ENCODE data around the gene SBNO2. TPM values are rescaled to one million over a fixed set of nuclear protein-coding genes. Genes with fewer than 3 reads are reported as not detected.

SBNO2 gene
- total RNA-seq, 2 donors from 2014 or later, result 58.6 to 71.9 TPM

- ATAC-seq (no peak), DNase-seq (no peak)
- intact Hi-C loops (cut with DNase I, micrococcal nuclease), result no loop called here
Observed at GRCh38 chr19:1105008-1105872, 68.8 kb downstream of the SBNO2 start.

GRCh38 chr19:1104311-1105007 lies 69.6 kb downstream of the SBNO2 start:
- DNase-seq (peak; percentile 80 to 86), ATAC-seq (peak; percentile 58)
- intact Hi-C loops (cut with DNase I, micrococcal nuclease), result no loop called here

GRCh38 chr19:1103708-1104310 lies 70.3 kb downstream of the SBNO2 start, which contains the start of gene GPX4:
Gene GPX4 (plus strand): TSS chr19:1103994. CDS start chr19:1104044, 50 bp downstream.
- intact Hi-C loops (cut with DNase I, micrococcal nuclease), result no loop called here
- ATAC-seq (peak; percentile 87), DNase-seq (peak; percentile 99)

GRCh38 chr19:1103132-1103707 lies 70.8 kb downstream of the SBNO2 start:
- DNase-seq (no peak), ATAC-seq (no peak)
- intact Hi-C loops (cut with DNase I, micrococcal nuclease), result no loop called here

GRCh38 chr19:1102407-1103131 lies 71.5 kb downstream of the SBNO2 start:
- ATAC-seq, result no peak
- intact Hi-C loops (cut with DNase I, micrococcal nuclease), result no loop called here
- no peak for DNase-seq

GRCh38 chr19:1101337-1101698 lies 72.8 kb downstream of the SBNO2 start:
- ATAC-seq (no peak), DNase-seq (peak in 1 of 2 donors; percentile 27)
- intact Hi-C loops (cut with DNase I, micrococcal nuclease), result no loop called here

- DNase-seq, result peak in 1 of 2 donors; percentile 32
- peak; percentile 40 for ATAC-seq
- intact Hi-C loops (cut with DNase I, micrococcal nuclease), result no loop called here
Observed at GRCh38 chr19:1098177-1099051, 75.7 kb downstream of the SBNO2 start.

GRCh38 chr19:1097810-1098176 lies 76.3 kb downstream of the SBNO2 start:
- ATAC-seq, result peak; percentile 12
- intact Hi-C loops (cut with DNase I, micrococcal nuclease), result no loop called here
- no peak for DNase-seq

GRCh38 chr19:1094978-1095701 lies 78.9 kb downstream of the SBNO2 start, which contains the start of gene POLR2E:
Gene POLR2E (minus strand): TSS chr19:1095375. CDS start chr19:1095315, 60 bp downstream.
- ATAC-seq (peak; percentile 91), DNase-seq (peak; percentile 98 to 99)
- intact Hi-C loops (cut with DNase I, micrococcal nuclease), result no loop called here

GRCh38 chr19:1094655-1094977 lies 79.5 kb downstream of the SBNO2 start:
- ATAC-seq (no peak), DNase-seq (peak in 1 of 2 donors; percentile 27)
- intact Hi-C loops (cut with DNase I, micrococcal nuclease), result no loop called here

GRCh38 chr19:1093811-1094553 lies 80.1 kb downstream of the SBNO2 start:
- DNase-seq (peak in 1 of 2 donors; percentile 29), ATAC-seq (no peak)
- intact Hi-C loops (cut with DNase I, micrococcal nuclease), result no loop called here

- ATAC-seq (no peak), DNase-seq (no peak)
- intact Hi-C loops (cut with DNase I, micrococcal nuclease), result no loop called here
Observed at GRCh38 chr19:1093330-1093729, 80.7 kb downstream of the SBNO2 start.

GRCh38 chr19:1091544-1092175 lies 82.4 kb downstream of the SBNO2 start:
- intact Hi-C loops (cut with DNase I, micrococcal nuclease), result no loop called here
- DNase-seq (no peak), ATAC-seq (no peak)

GRCh38 chr19:1090731-1091543 lies 83.1 kb downstream of the SBNO2 start:
- intact Hi-C loops (cut with DNase I, micrococcal nuclease), result no loop called here
- ATAC-seq (no peak), DNase-seq (no peak)

GRCh38 chr19:1089891-1090290 lies 84.2 kb downstream of the SBNO2 start:
- intact Hi-C loops (cut with DNase I, micrococcal nuclease), result no loop called here
- no peak for DNase-seq
- no peak for ATAC-seq

Data from left colon (tissue), 2 donors.